ENCODE data around the gene ADARB2. TPM values are rescaled to one million over a fixed set of nuclear protein-coding genes. Genes with fewer than 3 reads are reported as not detected.

ADARB2 gene
- total RNA-seq, 4 donors from 2014 or later, result 2.0 to 9.9 (median 5.1) TPM

GRCh38 chr10:1410469-1411395, 326.6 kb downstream of the ADARB2 start:
- Histone ChIP-seq H3K4me3 (no peak overlapping the region), H3K27me3 (no peaks in the 10 kb centered on the region), H3K36me3 (no peaks in the 10 kb centered on the region), H3K9me3 (no peaks in the 10 kb centered on the region), H3K27ac (no peak overlapping the region), H3K4me1 (no peaks in the 10 kb centered on the region)
- TF ChIP-seq CTCF (IDR thresholded peaks at IDR 0.05), result no peak
- TF ChIP-seq POLR2A (IDR thresholded peaks at IDR 0.05), result no peak
- no peak for DNase-seq

- no peaks in the 10 kb centered on the region for H3K27me3 ChIP-seq
- TF ChIP-seq CTCF (IDR thresholded peaks at IDR 0.05), result no peak
- TF ChIP-seq POLR2A (IDR thresholded peaks at IDR 0.05), result no peak
These were observed 327.3 kb downstream of the ADARB2 start for GRCh38 chr10:1410032-1410431.

DNA sequence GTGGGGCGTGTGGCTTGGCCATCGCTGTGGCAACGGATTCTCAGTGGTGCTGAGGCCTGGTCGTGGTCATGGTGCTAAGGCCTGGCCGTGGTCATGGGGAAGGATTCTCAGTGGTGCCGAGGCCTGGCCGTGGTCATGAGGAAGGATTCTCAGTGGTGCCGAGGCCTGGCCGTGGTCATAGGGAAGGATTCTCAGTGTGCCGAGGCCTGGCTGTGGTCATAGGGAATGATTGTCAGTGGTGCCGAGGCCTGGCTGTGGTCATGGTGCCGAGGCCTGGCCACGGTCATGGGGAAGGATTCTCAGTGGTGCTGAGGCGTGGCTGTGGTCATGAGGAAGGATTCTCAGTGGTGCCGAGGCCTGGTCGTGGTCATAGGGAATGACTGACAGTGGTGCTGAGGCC, 327.9 kb downstream of the ADARB2 start:
- Histone ChIP-seq H3K4me3 (no peak overlapping the region), H3K27me3 (no peaks in the 10 kb centered on the region), H3K27ac (no peak overlapping the region), H3K36me3 (no peaks in the 10 kb centered on the region), H3K4me1 (no peaks in the 10 kb centered on the region), H3K9me3 (no peaks in the 10 kb centered on the region)
- TF ChIP-seq CTCF (IDR thresholded peaks at IDR 0.05), result no peak
- no peak for TF ChIP-seq POLR2A (IDR thresholded peaks at IDR 0.05)
- no peak for DNase-seq

More at GRCh38 chr10:1410032-1410431, 327.3 kb downstream of the ADARB2 start:
- Histone ChIP-seq H3K27ac (no peak overlapping the region), H3K4me1 (no peaks in the 10 kb centered on the region), H3K4me3 (no peak overlapping the region), H3K9me3 (no peaks in the 10 kb centered on the region), H3K36me3 (no peaks in the 10 kb centered on the region)
- no peak for DNase-seq

- H3K4me1 ChIP-seq, result no peaks in the 10 kb centered on the region
- no peak overlapping the region for H3K27ac ChIP-seq
- no peak for DNase-seq
- no peaks in the 10 kb centered on the region for H3K9me3 ChIP-seq
- H3K4me3 ChIP-seq, result no peak overlapping the region
- no peaks in the 10 kb centered on the region for H3K36me3 ChIP-seq
- no peaks in the 10 kb centered on the region for H3K27me3 ChIP-seq
- TF ChIP-seq POLR2A (IDR thresholded peaks at IDR 0.05), result no peak
- TF ChIP-seq CTCF (IDR thresholded peaks at IDR 0.05), result no peak
These were observed 328.5 kb downstream of the ADARB2 start for GRCh38 chr10:1408651-1409367.

DNA sequence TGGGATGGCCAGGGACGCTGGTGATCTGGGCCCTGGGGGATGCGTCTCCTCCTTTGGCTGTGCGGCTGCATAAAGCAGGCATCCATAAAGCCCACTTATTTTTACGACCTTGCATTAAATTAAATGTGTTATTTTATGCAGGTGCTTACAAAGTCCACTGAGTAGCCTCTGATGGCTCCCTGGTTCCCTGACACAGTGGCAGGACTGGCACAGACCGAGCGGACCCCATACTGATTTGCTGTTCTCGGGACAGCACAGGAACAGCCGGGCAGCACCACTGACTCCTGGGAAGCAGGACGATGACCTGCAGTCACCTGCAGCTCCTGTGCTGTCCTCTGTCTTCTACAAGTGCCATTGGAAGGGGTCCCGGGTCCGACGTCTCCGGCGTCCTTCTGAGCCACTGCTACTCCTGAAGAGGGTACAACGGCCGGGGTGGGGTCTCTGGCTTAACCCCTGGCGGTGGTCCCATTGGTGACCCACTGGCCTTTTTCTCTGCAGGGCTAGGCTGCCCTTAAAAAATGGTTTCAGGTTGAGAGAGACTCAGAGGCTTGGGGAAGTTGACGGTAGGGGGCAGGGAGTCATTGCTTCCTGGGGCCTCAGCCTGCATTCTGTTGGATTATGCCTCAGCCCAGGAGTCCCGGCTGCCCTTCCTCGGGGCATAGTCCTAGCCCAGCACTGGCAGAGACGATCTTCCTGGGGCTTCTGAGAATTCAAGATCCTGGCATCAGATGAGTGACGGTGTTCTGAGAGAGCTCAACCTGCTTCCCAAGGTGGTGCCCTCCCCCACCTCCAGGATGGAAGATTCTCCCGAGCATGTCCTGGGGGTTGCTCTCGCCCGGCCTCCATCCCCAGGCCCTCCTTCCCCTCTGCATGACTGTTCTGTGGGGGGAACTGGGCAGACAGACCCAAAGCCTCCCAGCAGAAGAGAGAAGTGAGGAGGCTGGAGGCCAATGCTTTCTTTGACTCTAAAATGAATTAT, 330.1 kb downstream of the ADARB2 start:
- H3K36me3 ChIP-seq, result no peaks in the 10 kb centered on the region
- TF ChIP-seq POLR2A (IDR thresholded peaks at IDR 0.05), result no peak
- DNase-seq, result no peak
- H3K4me1 ChIP-seq, result no peaks in the 10 kb centered on the region
- H3K27me3 ChIP-seq, result no peaks in the 10 kb centered on the region
- H3K27ac ChIP-seq, result no peak overlapping the region
- H3K4me3 ChIP-seq, result no peak overlapping the region
- no peaks in the 10 kb centered on the region for H3K9me3 ChIP-seq

Measured in Peyer's patch (tissue), 4 donors.